PC-3 (cell line): Measurements from ENCODE around the gene ZNF615. TPM values are rescaled to one million over a fixed set of nuclear protein-coding genes. Genes with fewer than 3 reads are reported as not detected.

Experiments used
- ATAC-seq: fragments of 200-7000 bp; cut with Tn5 transposase; 2 replicates; pipeline ENCODE4 v1.9.1; 2020; ENCODE audit warnings: mild to moderate bottlenecking, moderate library complexity
- BruUV-seq: library from RNA; stranded (reverse); fragments of 400-500 nt; replicated peaks from 2 replicates; lab custom pipeline; 2021; lab: Mats Ljungman, UMichigan
- CTCF ChIA-PET: fragments of 300-600 bp; sonication (Branson Sonifier 250); formaldehyde crosslinking; loops from one replicate; lab custom pipeline; 2022; ENCODE audit warnings: antibody characterized with exemption; lab: Charles Lee
- POLR2A ChIA-PET: fragments of 300-600 bp; sonication (Branson Sonifier 250); formaldehyde crosslinking; loops from one replicate; lab custom pipeline; 2022; ENCODE audit warnings: antibody characterized with exemption; ENCODE audit not compliant: unreplicated experiment; lab: Charles Lee
- DNase-seq: peaks from one replicate; pipeline ENCODE4 v3.0.0-alpha.2; 2015
- H2AFZ ChIP-seq: fragments of 300-600 bp; sonication (generic); 2 replicates; pipeline ENCODE4 v1.6.0; 2016; ENCODE audit warnings: antibody characterized with exemption, low read length
- H3F3A ChIP-seq: fragments of 300-600 bp; sonication (generic); one replicate; pipeline ENCODE4 v1.6.0; 2017; ENCODE audit warnings: antibody characterized with exemption, low read length, control low read depth, mild to moderate bottlenecking; ENCODE audit not compliant: unreplicated experiment
- H3K27ac ChIP-seq: fragments of 300-600 bp; sonication (generic); 2 replicates; pipeline ENCODE4 v1.5.1; 2016; ENCODE audit warnings: mild to moderate bottlenecking, low read length
- H3K27me3 ChIP-seq: fragments of 300-600 bp; sonication (generic); 2 replicates; pipeline ENCODE4 v1.6.1; 2016; ENCODE audit warnings: low read length, mixed read lengths
- H3K36me3 ChIP-seq: fragments of 300-600 bp; sonication (generic); 2 replicates; pipeline ENCODE4 v1.6.1; 2016; ENCODE audit warnings: low read depth, mixed run types, low read length, mixed read lengths
- H3K4me1 ChIP-seq: fragments of 300-600 bp; sonication (generic); 2 replicates; pipeline ENCODE4 v1.5.1; 2016; ENCODE audit warnings: low read length; ENCODE audit not compliant: insufficient read depth
- H3K4me2 ChIP-seq: fragments of 300-600 bp; sonication (generic); 2 replicates; pipeline ENCODE4 v1.6.0; 2016; ENCODE audit warnings: low read length
- H3K4me3 ChIP-seq: fragments of 300-600 bp; sonication (generic); 2 replicates; pipeline ENCODE4 v1.5.1; 2016; ENCODE audit warnings: mild to moderate bottlenecking, low read length, mixed read lengths
- H3K79me2 ChIP-seq: fragments of 300-600 bp; sonication (generic); 2 replicates; pipeline ENCODE4 v1.6.1; 2017; ENCODE audit warnings: low read length, mixed read lengths
- H3K9ac ChIP-seq: fragments of 300-600 bp; sonication (generic); 2 replicates; pipeline ENCODE4 v1.6.0; 2016; ENCODE audit warnings: mild to moderate bottlenecking, low read length
- H3K9me2 ChIP-seq: fragments of 300-600 bp; sonication (generic); replicated peaks from 2 replicates; pipeline ENCODE4 v1.6.1; 2016; ENCODE audit warnings: mixed run types, low read length, mixed read lengths
- H3K9me3 ChIP-seq: fragments of 300-600 bp; sonication (generic); 2 replicates; pipeline ENCODE4 v1.6.1; 2016; ENCODE audit warnings: low read length, mixed read lengths
- H4K20me1 ChIP-seq: fragments of 300-600 bp; sonication (generic); 2 replicates; pipeline ENCODE4 v1.6.1; 2016; ENCODE audit warnings: low read length, mixed read lengths
- CTCF ChIP-seq: fragments of 300-600 bp; sonication (generic); conservative IDR thresholded peaks from 2 replicates; pipeline ENCODE4 v1.5.1; 2017; ENCODE audit warnings: antibody characterized with exemption, low read depth, mild to moderate bottlenecking, low read length
- EZH2 ChIP-seq: fragments of 300-600 bp; sonication (generic); IDR thresholded peaks from one replicate; pipeline ENCODE4 v1.6.1; 2017; ENCODE audit warnings: antibody characterized with exemption, mild to moderate bottlenecking, low read length; ENCODE audit not compliant: unreplicated experiment
- EZH2phosphoT487 ChIP-seq: fragments of 300-600 bp; sonication (generic); IDR thresholded peaks from 2 replicates; pipeline ENCODE4 v1.6.1; 2018; ENCODE audit warnings: mild to moderate bottlenecking, antibody characterized with exemption, low read length, borderline replicate concordance
- intact Hi-C: fragments of 100-400 bp; cut with micrococcal nuclease; formaldehyde crosslinking; loops from 2 replicates; pipeline ENCODE4 v1.9.0; 2023
- total RNA-seq: library from RNA; depleted of rRNA; stranded (reverse); fragments of >200 nt; gene quantifications from 2 replicates; pipeline ENCODE4 v1.2.3, GENCODE V29; 2014

The ZNF615 gene
- total RNA-seq, 1 experiment from 2014 or later: 5.5 TPM

- BruUV-seq: TSS peak; percentile 5
- no peak for ATAC-seq
Observed at GRCh38 chr19:51948975-51949374, 59.0 kb downstream of the ZNF615 start.

GRCh38 chr19:51946602-51947001 lies 61.4 kb downstream of the ZNF615 start:
- POLR2A ChIA-PET: no interaction called here
- DNase-seq (no peak), ATAC-seq (no peak)
- TF ChIP-seq CTCF: no peak
- TF ChIP-seq EZH2phosphoT487: no peak
- TF ChIP-seq EZH2: no peak
- peaks cover 89% of the 10 kb centered on the region for H3K9me3 ChIP-seq
- H3F3A ChIP-seq: no peaks in the 10 kb centered on the region
- no TSS peak for BruUV-seq
- CTCF ChIA-PET: no interaction called here
- no peaks in the 10 kb centered on the region for H4K20me1 ChIP-seq
- no peak overlapping the region for H3K4me2 ChIP-seq
- no peak overlapping the region for H3K9ac ChIP-seq
- intact Hi-C loops: no loop called here
- peaks cover 61% of the 10 kb centered on the region for H3K36me3 ChIP-seq
- no peaks in the 10 kb centered on the region for H3K9me2 ChIP-seq
- H3K27ac ChIP-seq: no peak overlapping the region
- H3K27me3 ChIP-seq: no peaks in the 10 kb centered on the region
- H2AFZ ChIP-seq: no peak overlapping the region
- no peaks in the 10 kb centered on the region for H3K4me1 ChIP-seq
- no peaks in the 10 kb centered on the region for H3K79me2 ChIP-seq
- H3K4me3 ChIP-seq: no peak overlapping the region

More at GRCh38 chr19:51948975-51949374, 59.0 kb downstream of the ZNF615 start:
- Histone ChIP-seq H3K4me3 (no peak overlapping the region), H3F3A (no peaks in the 10 kb centered on the region), H3K4me2 (no peak overlapping the region), H3K9ac (no peak overlapping the region), H3K4me1 (no peaks in the 10 kb centered on the region), H3K9me2 (no peaks in the 10 kb centered on the region), H3K36me3 (peaks cover 37% of the 10 kb centered on the region), H3K9me3 (peaks cover 77% of the 10 kb centered on the region), H2AFZ (no peak overlapping the region), H3K27me3 (no peaks in the 10 kb centered on the region), H3K27ac (no peak overlapping the region), H3K79me2 (no peaks in the 10 kb centered on the region), H4K20me1 (no peaks in the 10 kb centered on the region)
- TF ChIP-seq EZH2 (no peak), CTCF (no peak), EZH2phosphoT487 (no peak)
- ChIA-PET POLR2A (no interaction called here), CTCF (no interaction called here)
- DNase-seq: no peak
- intact Hi-C loops: no loop called here

- H3K4me1 ChIP-seq: no peaks in the 10 kb centered on the region
- no peak overlapping the region for H3K4me2 ChIP-seq
- peaks cover 93% of the 10 kb centered on the region for H3K9me3 ChIP-seq
- no peak overlapping the region for H3K9ac ChIP-seq
- peaks cover 76% of the 10 kb centered on the region for H3K36me3 ChIP-seq
- DNase-seq (no peak), ATAC-seq (no peak)
- H3K27me3 ChIP-seq: no peaks in the 10 kb centered on the region
- H2AFZ ChIP-seq: no peak overlapping the region
- H3K79me2 ChIP-seq: no peaks in the 10 kb centered on the region
- TF ChIP-seq CTCF: no peak
- no peak for TF ChIP-seq EZH2phosphoT487
- no peak for TF ChIP-seq EZH2
- POLR2A ChIA-PET: no interaction called here
- intact Hi-C loops: no loop called here
- no peaks in the 10 kb centered on the region for H4K20me1 ChIP-seq
- no peak overlapping the region for H3K27ac ChIP-seq
- H3F3A ChIP-seq: no peaks in the 10 kb centered on the region
- no peaks in the 10 kb centered on the region for H3K9me2 ChIP-seq
- no TSS peak for BruUV-seq
- H3K4me3 ChIP-seq: no peak overlapping the region; the same call in 1 of the 2 replicates
- CTCF ChIA-PET: no interaction called here
Observed at GRCh38 chr19:51944798-51945552, 63.0 kb downstream of the ZNF615 start.
